ENCODE results near the gene WNT3A.
A peak's percentile ranks its signal among the peaks of the same experiment; 100 is the strongest.

WNT3A gene

GRCh38 chr1:228050571-228051231 is 43.9 kb downstream of the WNT3A start:
- no peak for DNase-seq (ENCODE audit: extremely low read depth, insufficient read length)
- no peaks in the 10 kb centered on the region for H3K36me3 ChIP-seq (ENCODE audit: control insufficient read depth, insufficient read depth, low read length)
- no peak for TF ChIP-seq CTCF (IDR thresholded peaks at IDR 0.05; ENCODE audit: insufficient read depth, low read length, poor library complexity, severe bottlenecking)
- no peak overlapping the region for H3K4me3 ChIP-seq (replicated peaks; ENCODE audit: low read depth, low read length)
- H3K27me3 ChIP-seq (replicated peaks; ENCODE audit: control insufficient read depth, insufficient read depth, low read length) = no peaks in the 10 kb centered on the region; the same call in 1 of the 2 replicates

GRCh38 chr1:228058172-228058948 is 51.6 kb downstream of the WNT3A start:
- no peak overlapping the region for H3K4me3 ChIP-seq (replicated peaks; ENCODE audit: low read depth, low read length)
- no peak for DNase-seq (ENCODE audit: extremely low read depth, insufficient read length)
- no peak for TF ChIP-seq CTCF (IDR thresholded peaks at IDR 0.05; ENCODE audit: insufficient read depth, low read length, poor library complexity, severe bottlenecking)

DNA sequence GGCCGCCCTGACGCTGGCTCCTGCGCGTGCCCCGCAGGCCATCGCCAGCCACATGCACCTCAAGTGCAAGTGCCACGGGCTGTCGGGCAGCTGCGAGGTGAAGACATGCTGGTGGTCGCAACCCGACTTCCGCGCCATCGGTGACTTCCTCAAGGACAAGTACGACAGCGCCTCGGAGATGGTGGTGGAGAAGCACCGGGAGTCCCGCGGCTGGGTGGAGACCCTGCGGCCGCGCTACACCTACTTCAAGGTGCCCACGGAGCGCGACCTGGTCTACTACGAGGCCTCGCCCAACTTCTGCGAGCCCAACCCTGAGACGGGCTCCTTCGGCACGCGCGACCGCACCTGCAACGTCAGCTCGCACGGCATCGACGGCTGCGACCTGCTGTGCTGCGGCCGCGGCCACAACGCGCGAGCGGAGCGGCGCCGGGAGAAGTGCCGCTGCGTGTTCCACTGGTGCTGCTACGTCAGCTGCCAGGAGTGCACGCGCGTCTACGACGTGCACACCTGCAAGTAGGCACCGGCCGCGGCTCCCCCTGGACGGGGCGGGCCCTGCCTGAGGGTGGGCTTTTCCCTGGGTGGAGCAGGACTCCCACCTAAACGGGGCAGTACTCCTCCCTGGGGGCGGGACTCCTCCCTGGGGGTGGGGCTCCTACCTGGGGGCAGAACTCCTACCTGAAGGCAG is 52.3 kb downstream of the WNT3A start:
- no peak for TF ChIP-seq CTCF (IDR thresholded peaks at IDR 0.05; ENCODE audit: insufficient read depth, low read length, poor library complexity, severe bottlenecking)

More at GRCh38 chr1:228058172-228058948, 51.6 kb downstream of the WNT3A start:
- no peaks in the 10 kb centered on the region; the same call in 1 of the 2 replicates for H3K27me3 ChIP-seq (replicated peaks; ENCODE audit: control insufficient read depth, insufficient read depth, low read length)
- no peaks in the 10 kb centered on the region for H3K36me3 ChIP-seq (ENCODE audit: control insufficient read depth, insufficient read depth, low read length)

GRCh38 chr1:228059634-228060457 is 53.0 kb downstream of the WNT3A start:
- no peak overlapping the region for H3K4me3 ChIP-seq (replicated peaks; ENCODE audit: low read depth, low read length)
- no peak for TF ChIP-seq CTCF (IDR thresholded peaks at IDR 0.05; ENCODE audit: insufficient read depth, low read length, poor library complexity, severe bottlenecking)
- peak; percentile 79 for DNase-seq (ENCODE audit: extremely low read depth, insufficient read length)
- no peaks in the 10 kb centered on the region; the same call in 1 of the 2 replicates for H3K27me3 ChIP-seq (replicated peaks; ENCODE audit: control insufficient read depth, insufficient read depth, low read length)
- H3K36me3 ChIP-seq (ENCODE audit: control insufficient read depth, insufficient read depth, low read length) = no peaks in the 10 kb centered on the region

More for the DNA sequence above, 52.3 kb downstream of the WNT3A start:
- Histone ChIP-seq H3K27me3 (replicated peaks; ENCODE audit: control insufficient read depth, insufficient read depth, low read length) (no peaks in the 10 kb centered on the region; the same call in 1 of the 2 replicates), H3K4me3 (replicated peaks; ENCODE audit: low read depth, low read length) (no peak overlapping the region), H3K36me3 (ENCODE audit: control insufficient read depth, insufficient read depth, low read length) (no peaks in the 10 kb centered on the region)
- DNase-seq (ENCODE audit: extremely low read depth, insufficient read length) = peak; percentile 62

DNA sequence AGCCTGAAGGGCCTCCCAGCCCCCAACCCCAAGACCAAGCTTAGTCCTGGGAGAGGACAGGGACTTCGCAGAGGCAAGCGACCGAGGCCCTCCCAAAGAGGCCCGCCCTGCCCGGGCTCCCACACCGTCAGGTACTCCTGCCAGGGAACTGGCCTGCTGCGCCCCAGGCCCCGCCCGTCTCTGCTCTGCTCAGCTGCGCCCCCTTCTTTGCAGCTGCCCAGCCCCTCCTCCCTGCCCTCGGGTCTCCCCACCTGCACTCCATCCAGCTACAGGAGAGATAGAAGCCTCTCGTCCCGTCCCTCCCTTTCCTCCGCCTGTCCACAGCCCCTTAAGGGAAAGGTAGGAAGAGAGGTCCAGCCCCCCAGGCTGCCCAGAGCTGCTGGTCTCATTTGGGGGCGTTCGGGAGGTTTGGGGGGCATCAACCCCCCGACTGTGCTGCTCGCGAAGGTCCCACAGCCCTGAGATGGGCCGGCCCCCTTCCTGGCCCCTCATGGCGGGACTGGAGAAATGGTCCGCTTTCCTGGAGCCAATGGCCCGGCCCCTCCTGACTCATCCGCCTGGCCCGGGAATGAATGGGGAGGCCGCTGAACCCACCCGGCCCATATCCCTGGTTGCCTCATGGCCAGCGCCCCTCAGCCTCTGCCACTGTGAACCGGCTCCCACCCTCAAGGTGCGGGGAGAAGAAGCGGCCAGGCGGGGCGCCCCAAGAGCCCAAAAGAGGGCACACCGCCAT is 53.8 kb downstream of the WNT3A start:
- no peak for TF ChIP-seq CTCF (IDR thresholded peaks at IDR 0.05; ENCODE audit: insufficient read depth, low read length, poor library complexity, severe bottlenecking)
- Histone ChIP-seq H3K27me3 (replicated peaks; ENCODE audit: control insufficient read depth, insufficient read depth, low read length) (no peaks in the 10 kb centered on the region; the same call in 1 of the 2 replicates), H3K4me3 (replicated peaks; ENCODE audit: low read depth, low read length) (no peak overlapping the region), H3K36me3 (ENCODE audit: control insufficient read depth, insufficient read depth, low read length) (no peaks in the 10 kb centered on the region)
- DNase-seq (ENCODE audit: extremely low read depth, insufficient read length) = no peak

Data from GM06990 (cell line).